ENCODE data around the gene EYA3.

EYA3 gene

DNA sequence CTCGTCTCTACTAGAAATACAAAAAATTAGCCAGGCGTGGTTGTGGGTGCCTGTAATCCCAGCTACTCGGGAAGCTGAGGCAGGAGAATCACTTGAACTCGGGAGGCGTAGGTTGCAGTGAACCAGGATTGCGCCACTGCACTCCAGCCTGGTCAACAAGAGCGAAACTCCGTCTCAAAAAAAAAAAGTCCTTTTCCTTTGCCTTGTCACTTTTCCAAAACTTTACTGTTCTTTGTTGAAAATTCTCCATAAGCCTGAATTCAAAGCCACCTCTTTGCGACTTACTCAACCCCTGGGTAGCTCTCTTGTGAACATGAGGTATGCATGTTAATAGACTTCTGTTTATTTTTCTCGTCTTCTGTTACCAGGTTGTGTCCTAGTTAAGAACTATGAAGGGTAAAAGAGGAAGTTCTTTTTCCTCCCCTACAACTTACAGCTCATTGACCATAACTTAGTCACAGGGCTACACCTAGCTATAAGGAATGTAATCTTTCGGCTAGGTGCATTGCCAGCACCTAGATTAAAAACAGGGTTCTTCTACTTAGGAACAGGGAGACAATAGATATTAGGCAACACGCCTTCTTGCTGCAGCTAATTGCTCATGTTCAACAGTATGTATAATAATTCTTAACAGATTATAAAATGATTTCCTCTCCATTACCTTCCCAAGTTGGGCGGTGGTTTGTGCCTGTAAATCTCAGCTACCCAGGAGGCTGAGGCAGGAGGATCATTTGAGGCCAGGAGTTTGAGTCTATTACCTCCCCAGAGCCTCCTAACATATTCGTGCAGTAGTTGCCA lies 47.2 kb upstream of the EYA3 start:
- Histone ChIP-seq H3K27ac (ENCODE audit: low read depth, low read length) (peak overlapping the region; percentile 67), H3K9me2 (replicated peaks; ENCODE audit: control insufficient read depth, low read length) (no peaks in the 10 kb centered on the region), H4K20me1 (ENCODE audit: control insufficient read depth, insufficient read depth, low read depth, low read length) (no peaks in the 10 kb centered on the region), H3K4me2 (ENCODE audit: low read length) (peak overlapping the region; percentile 82), H3K79me2 (ENCODE audit: control insufficient read depth, low read length) (no peaks in the 10 kb centered on the region), H3K36me3 (ENCODE audit: control insufficient read depth, low read length) (peaks cover 3% of the 10 kb centered on the region; the same call in 1 of the 2 replicates), H3K27me3 (ENCODE audit: control insufficient read depth, low read length) (no peaks in the 10 kb centered on the region), H3K4me3 (ENCODE audit: low read length) (peak overlapping the region; percentile 58), H3K4me1 (ENCODE audit: control insufficient read depth, low read length) (peaks cover 82% of the 10 kb centered on the region), H3F3A (ENCODE audit: control insufficient read depth, insufficient read depth) (peaks cover 26% of the 10 kb centered on the region), H3K9me3 (ENCODE audit: control insufficient read depth, insufficient read depth, low read length) (peaks cover 16% of the 10 kb centered on the region)
- TF ChIP-seq, protein P1, sequence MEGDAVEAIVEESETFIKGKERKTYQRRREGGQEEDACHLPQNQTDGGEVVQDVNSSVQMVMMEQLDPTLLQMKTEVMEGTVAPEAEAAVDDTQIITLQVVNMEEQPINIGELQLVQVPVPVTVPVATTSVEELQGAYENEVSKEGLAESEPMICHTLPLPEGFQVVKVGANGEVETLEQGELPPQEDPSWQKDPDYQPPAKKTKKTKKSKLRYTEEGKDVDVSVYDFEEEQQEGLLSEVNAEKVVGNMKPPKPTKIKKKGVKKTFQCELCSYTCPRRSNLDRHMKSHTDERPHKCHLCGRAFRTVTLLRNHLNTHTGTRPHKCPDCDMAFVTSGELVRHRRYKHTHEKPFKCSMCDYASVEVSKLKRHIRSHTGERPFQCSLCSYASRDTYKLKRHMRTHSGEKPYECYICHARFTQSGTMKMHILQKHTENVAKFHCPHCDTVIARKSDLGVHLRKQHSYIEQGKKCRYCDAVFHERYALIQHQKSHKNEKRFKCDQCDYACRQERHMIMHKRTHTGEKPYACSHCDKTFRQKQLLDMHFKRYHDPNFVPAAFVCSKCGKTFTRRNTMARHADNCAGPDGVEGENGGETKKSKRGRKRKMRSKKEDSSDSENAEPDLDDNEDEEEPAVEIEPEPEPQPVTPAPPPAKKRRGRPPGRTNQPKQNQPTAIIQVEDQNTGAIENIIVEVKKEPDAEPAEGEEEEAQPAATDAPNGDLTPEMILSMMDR (IDR thresholded peaks at IDR 0.05; ENCODE audit: low read depth, low read length, poor library complexity, severe bottlenecking): no peak
- no peak for TF ChIP-seq EZH2phosphoT487 (IDR thresholded peaks at IDR 0.05; ENCODE audit: borderline replicate concordance, low read length)

- H3K27ac ChIP-seq (ENCODE audit: low read depth, low read length): peak overlapping the region; percentile 67
- peaks cover 3% of the 10 kb centered on the region; the same call in 1 of the 2 replicates for H3K36me3 ChIP-seq (ENCODE audit: control insufficient read depth, low read length)
- no peaks in the 10 kb centered on the region for H4K20me1 ChIP-seq (ENCODE audit: control insufficient read depth, insufficient read depth, low read depth, low read length)
- H3K4me1 ChIP-seq (ENCODE audit: control insufficient read depth, low read length): peaks cover 75% of the 10 kb centered on the region
- TF ChIP-seq, protein P1 (IDR thresholded peaks at IDR 0.05; ENCODE audit: low read depth, low read length, poor library complexity, severe bottlenecking): no peak
- TF ChIP-seq EZH2phosphoT487 (IDR thresholded peaks at IDR 0.05; ENCODE audit: borderline replicate concordance, low read length): no peak
- H3K27me3 ChIP-seq (ENCODE audit: control insufficient read depth, low read length): no peaks in the 10 kb centered on the region
- H3K79me2 ChIP-seq (ENCODE audit: control insufficient read depth, low read length): no peaks in the 10 kb centered on the region
- peak overlapping the region; percentile 58 for H3K4me3 ChIP-seq (ENCODE audit: low read length)
- peaks cover 27% of the 10 kb centered on the region for H3F3A ChIP-seq (ENCODE audit: control insufficient read depth, insufficient read depth)
- peak overlapping the region; percentile 82 for H3K4me2 ChIP-seq (ENCODE audit: low read length)
- no peaks in the 10 kb centered on the region for H3K9me2 ChIP-seq (replicated peaks; ENCODE audit: control insufficient read depth, low read length)
- H3K9me3 ChIP-seq (ENCODE audit: control insufficient read depth, insufficient read depth, low read length): peaks cover 16% of the 10 kb centered on the region
These were observed 46.3 kb upstream of the EYA3 start for GRCh38 chr1:28134651-28135207.

DNA sequence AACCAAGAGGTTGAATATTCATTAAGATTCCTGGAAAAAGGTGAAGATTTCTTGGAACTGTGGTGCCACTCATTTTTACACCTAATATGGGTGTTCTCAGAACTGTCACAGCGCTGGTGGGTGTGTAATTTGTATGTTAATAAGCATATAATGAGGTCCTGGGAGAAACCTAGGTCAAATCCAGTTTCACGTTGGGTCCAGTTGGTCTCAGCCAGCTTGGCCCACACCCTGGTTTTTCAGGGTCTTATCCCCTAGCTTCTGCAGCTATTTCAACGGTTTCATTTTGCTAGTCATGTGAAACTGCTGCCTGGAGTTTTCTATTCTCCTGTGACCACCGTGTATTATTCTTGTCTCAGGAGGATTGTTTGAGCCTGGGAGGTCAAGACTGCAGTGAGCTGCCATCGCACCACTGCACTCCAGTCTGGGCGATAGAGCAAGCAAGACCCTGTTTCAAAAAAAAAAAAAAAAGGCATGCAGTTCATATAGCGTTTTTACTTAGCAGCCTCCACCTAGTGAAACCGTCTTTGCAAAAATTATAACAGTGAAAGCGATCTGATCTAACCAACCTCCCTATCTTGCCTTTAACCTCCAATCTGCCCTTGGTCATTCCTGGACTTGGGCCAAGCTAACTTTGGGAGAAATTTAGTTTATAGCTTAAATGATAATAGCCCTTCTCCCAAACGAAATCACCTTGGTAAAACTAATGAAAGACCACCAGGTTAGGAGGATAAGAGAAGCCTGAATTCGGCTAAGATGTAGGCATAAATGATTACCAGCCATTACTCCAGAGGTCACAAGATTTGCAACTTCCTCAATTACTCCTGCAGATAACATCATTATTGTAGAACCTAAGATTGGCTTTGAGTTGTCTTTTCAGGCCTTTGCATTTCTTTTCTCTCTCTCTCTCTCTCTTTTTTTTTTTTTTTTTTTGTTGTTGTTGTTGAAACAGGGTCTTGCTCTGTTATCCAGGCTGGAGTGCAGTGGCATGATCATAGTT lies 44.1 kb upstream of the EYA3 start:
- peaks cover 3% of the 10 kb centered on the region; the same call in 1 of the 2 replicates for H3K36me3 ChIP-seq (ENCODE audit: control insufficient read depth, low read length)
- H3K27me3 ChIP-seq (ENCODE audit: control insufficient read depth, low read length): no peaks in the 10 kb centered on the region
- H3K4me2 ChIP-seq (ENCODE audit: low read length): peak overlapping the region; percentile 60
- H3K9me2 ChIP-seq (replicated peaks; ENCODE audit: control insufficient read depth, low read length): no peaks in the 10 kb centered on the region
- peak overlapping the region; percentile 43 for H3K4me3 ChIP-seq (ENCODE audit: low read length)
- peaks cover 16% of the 10 kb centered on the region for H3K9me3 ChIP-seq (ENCODE audit: control insufficient read depth, insufficient read depth, low read length)
- peaks cover 77% of the 10 kb centered on the region for H3K4me1 ChIP-seq (ENCODE audit: control insufficient read depth, low read length)
- H3K27ac ChIP-seq (ENCODE audit: low read depth, low read length): peak overlapping the region; percentile 28; the same call in 1 of the 2 replicates
- H4K20me1 ChIP-seq (ENCODE audit: control insufficient read depth, insufficient read depth, low read depth, low read length): no peaks in the 10 kb centered on the region
- H3F3A ChIP-seq (ENCODE audit: control insufficient read depth, insufficient read depth): peaks cover 21% of the 10 kb centered on the region
- TF ChIP-seq, protein P1 (IDR thresholded peaks at IDR 0.05; ENCODE audit: low read depth, low read length, poor library complexity, severe bottlenecking): no peak
- TF ChIP-seq EZH2phosphoT487 (IDR thresholded peaks at IDR 0.05; ENCODE audit: borderline replicate concordance, low read length): no peak
- no peaks in the 10 kb centered on the region for H3K79me2 ChIP-seq (ENCODE audit: control insufficient read depth, low read length)

Measured in DOHH2 (cell line).